GM18861 (cell line): ENCODE results near the gene PCSK2.

Experiments
- ATAC-seq: cut with Tn5 transposase; IDR thresholded peaks from one replicate; pipeline ENCODE4 v1.9.1; 2021; ENCODE audit not compliant: unreplicated experiment

PCSK2 gene

GRCh38 chr20:17391127-17391771 is 164.4 kb downstream of the PCSK2 start:
- no peak for ATAC-seq

GRCh38 chr20:17394411-17394810 is 167.6 kb downstream of the PCSK2 start:
- no peak for ATAC-seq

GRCh38 chr20:17395729-17396128 is 168.9 kb downstream of the PCSK2 start:
- ATAC-seq, result no peak

GRCh38 chr20:17399303-17399985 is 172.6 kb downstream of the PCSK2 start:
- no peak for ATAC-seq

GRCh38 chr20:17403461-17403860 is 176.6 kb downstream of the PCSK2 start:
- no peak for ATAC-seq

- no peak for ATAC-seq
These were observed 179.3 kb downstream of the PCSK2 start for GRCh38 chr20:17406051-17406590.

GRCh38 chr20:17407550-17407949 is 180.7 kb downstream of the PCSK2 start:
- ATAC-seq, result no peak

- no peak for ATAC-seq
These were observed 190.4 kb downstream of the PCSK2 start for GRCh38 chr20:17417225-17417624.

- no peak for ATAC-seq
These were observed 191.9 kb downstream of the PCSK2 start for GRCh38 chr20:17418737-17419136.

- ATAC-seq, result no peak
These were observed 192.7 kb downstream of the PCSK2 start for GRCh38 chr20:17419479-17420041.

GRCh38 chr20:17421493-17421892 is 194.7 kb downstream of the PCSK2 start:
- ATAC-seq, result no peak

- ATAC-seq, result no peak
These were observed 196.9 kb downstream of the PCSK2 start for GRCh38 chr20:17423782-17424181.

- ATAC-seq, result no peak
These were observed 200.8 kb downstream of the PCSK2 start for GRCh38 chr20:17427638-17428037.

GRCh38 chr20:17430125-17430950 is 203.5 kb downstream of the PCSK2 start:
- ATAC-seq, result no peak

- ATAC-seq, result no peak
These were observed 205.0 kb downstream of the PCSK2 start for GRCh38 chr20:17431621-17432364.

GRCh38 chr20:17436664-17437063 is 209.8 kb downstream of the PCSK2 start:
- no peak for ATAC-seq

- no peak for ATAC-seq
These were observed 210.4 kb downstream of the PCSK2 start for GRCh38 chr20:17437251-17437650.

- no peak for ATAC-seq
These were observed 211.7 kb downstream of the PCSK2 start for GRCh38 chr20:17438436-17439039.

GRCh38 chr20:17439616-17440296 is 212.9 kb downstream of the PCSK2 start:
- ATAC-seq, result no peak

- no peak for ATAC-seq
These were observed 214.9 kb downstream of the PCSK2 start for GRCh38 chr20:17441745-17442144.
